H1 (cell line): ENCODE results near the gene TMEM120B. TPM values are rescaled to one million over a fixed set of nuclear protein-coding genes. Genes with fewer than 3 reads are reported as not detected.

Source experiments
- CTCF ChIA-PET: fragments of 300-600 bp; sonication (Branson Sonifier 250); formaldehyde crosslinking; loops from one replicate; lab custom pipeline; 2021; ENCODE audit not compliant: partially characterized antibody; lab: Charles Lee
- POLR2A ChIA-PET: fragments of 300-600 bp; sonication (Branson Sonifier 250); formaldehyde crosslinking; loops from one replicate; lab custom pipeline; 2021; ENCODE audit warnings: inconsistent platforms; ENCODE audit not compliant: partially characterized antibody; lab: Charles Lee
- DNase-seq, 2 experiments: peaks; one replicate each; pipeline versions ENCODE4 v3.0.0 to v3.0.0-alpha.2; 2010 to 2022; ENCODE audit warnings: low spot score in 2 of 2, low read depth in 1 of 2, mixed read lengths in 1 of 2
- FAIRE-seq: peaks from 2 replicates; lab custom pipeline; 2011; peaks lifted over from hg19 to GRCh38; lab: Jason Lieb, UNC
- H2AFZ ChIP-seq: 2 replicates; pipeline ENCODE4 v1.8.1; 2012; ENCODE audit warnings: low read length, inconsistent platforms
- H2AK5ac ChIP-seq: 2 replicates; pipeline ENCODE4 v1.6.1; 2013; ENCODE audit warnings: low read depth, low read length
- H2BK120ac ChIP-seq: replicated peaks from 2 replicates; pipeline ENCODE3; 2013; ENCODE audit warnings: low read depth, low read length, inconsistent platforms
- H2BK12ac ChIP-seq: 2 replicates; pipeline ENCODE4 v1.6.1; 2013; ENCODE audit warnings: low read depth, low read length
- H2BK15ac ChIP-seq: 2 replicates; pipeline ENCODE4 v1.6.1; 2013; ENCODE audit warnings: low read length
- H2BK20ac ChIP-seq: 2 replicates; pipeline ENCODE4 v1.6.1; 2013; ENCODE audit warnings: low read length
- H2BK5ac ChIP-seq: 2 replicates; pipeline ENCODE4 v1.6.1; 2013; ENCODE audit warnings: low read depth, low read length
- H3K14ac ChIP-seq: 2 replicates; pipeline ENCODE4 v1.6.1; 2013; ENCODE audit warnings: inconsistent platforms; ENCODE audit not compliant: insufficient read length
- H3K18ac ChIP-seq: 2 replicates; pipeline ENCODE4 v1.6.1; 2013; ENCODE audit warnings: low read length; ENCODE audit errors: extremely low read depth
- H3K23ac ChIP-seq: 2 replicates; pipeline ENCODE4 v1.6.1; 2013; ENCODE audit warnings: inconsistent platforms; ENCODE audit not compliant: insufficient read length
- H3K23me2 ChIP-seq: 2 replicates; pipeline ENCODE4 v1.6.1; 2013; ENCODE audit warnings: low read depth, low read length
- H3K27ac ChIP-seq: 2 replicates; pipeline ENCODE4 v1.6.1; 2011; ENCODE audit warnings: low read depth, low read length, inconsistent platforms
- H3K27me3 ChIP-seq, 4 experiments: replicated peaks in 1 of 4; 1 replicate in 1 of 4; 2 replicates in 3 of 4; pipeline versions ENCODE4 v1.6.1 to v1.8.1; 2011 to 2013; ENCODE audit warnings: low read length in 3 of 4, mild to moderate bottlenecking in 3 of 4, inconsistent platforms in 2 of 4, mixed read lengths in 2 of 4, moderate library complexity in 1 of 4; ENCODE audit not compliant: control insufficient read depth in 3 of 4, insufficient read depth in 3 of 4; ENCODE audit errors: extremely low read depth in 1 of 4
- H3K36me3 ChIP-seq, 4 experiments: 2 replicates each; pipeline versions ENCODE4 v1.6.1 to v1.8.1; 2011 to 2013; ENCODE audit warnings: mild to moderate bottlenecking in 4 of 4, low read length in 3 of 4, moderate library complexity in 2 of 4, control low read depth in 1 of 4, inconsistent platforms in 1 of 4; ENCODE audit not compliant: insufficient read depth in 4 of 4, control insufficient read depth in 2 of 4
- H3K4ac ChIP-seq: replicated peaks from 2 replicates; pipeline ENCODE3; 2013; ENCODE audit warnings: low read length, low read depth, mixed read lengths, inconsistent platforms; ENCODE audit not compliant: insufficient read length
- H3K4me1 ChIP-seq, 4 experiments: replicated peaks in 1 of 4; 1 replicate in 1 of 4; 2 replicates in 3 of 4; pipeline versions ENCODE4 v1.6.1 to v1.8.1; 2011 to 2013; ENCODE audit warnings: low read length in 3 of 4, inconsistent platforms in 2 of 4, mixed read lengths in 1 of 4; ENCODE audit not compliant: insufficient read depth in 4 of 4, control insufficient read depth in 3 of 4
- H3K4me2 ChIP-seq, 2 experiments: 2 replicates each; pipeline versions ENCODE4 v1.6.1 to v1.8.1; 2011 to 2013; ENCODE audit warnings: low read depth in 2 of 2, low read length in 2 of 2, control low read depth in 1 of 2, inconsistent platforms in 1 of 2, mild to moderate bottlenecking in 1 of 2; ENCODE audit not compliant: insufficient read depth in 1 of 2
- H3K4me3 ChIP-seq, 4 experiments: fragments of 200-600, 300-600 bp in 1 of 4; sonication (generic), shearing (Covaris generic), sonication (Bioruptor Twin) in 1 of 4; 2 replicates each; pipeline versions ENCODE4 v1.5.1 to v1.8.1; 2011 to 2016; ENCODE audit warnings: low read length in 4 of 4, low read depth in 3 of 4, control low read depth in 2 of 4, inconsistent platforms in 2 of 4, mild to moderate bottlenecking in 2 of 4, mixed read lengths in 1 of 4, moderate library complexity in 1 of 4; ENCODE audit not compliant: insufficient read depth in 2 of 4; ENCODE audit errors: extremely low read depth in 1 of 4
- H3K56ac ChIP-seq: replicated peaks from 2 replicates; pipeline ENCODE3; 2013; ENCODE audit warnings: low read depth, mild to moderate bottlenecking, mixed read lengths, low read length, inconsistent platforms; ENCODE audit not compliant: insufficient read length
- H3K79me1 ChIP-seq: 2 replicates; pipeline ENCODE4 v1.6.1; 2013; ENCODE audit warnings: low read depth, low read length, control low read depth
- H3K79me2 ChIP-seq, 2 experiments: 2 replicates each; pipeline versions ENCODE4 v1.6.1 to v1.8.1; 2012 to 2013; ENCODE audit warnings: low read length in 2 of 2, mild to moderate bottlenecking in 2 of 2, inconsistent platforms in 1 of 2; ENCODE audit not compliant: insufficient read depth in 2 of 2, control insufficient read depth in 1 of 2
- H3K9ac ChIP-seq, 4 experiments: replicated peaks in 1 of 4; 1 replicate in 1 of 4; 2 replicates in 3 of 4; pipeline versions ENCODE4 v1.6.1 to v1.8.1; 2011 to 2013; ENCODE audit warnings: low read depth in 3 of 4, low read length in 3 of 4, control low read depth in 2 of 4, mild to moderate bottlenecking in 2 of 4, moderate library complexity in 2 of 4, inconsistent platforms in 1 of 4; ENCODE audit errors: extremely low read depth in 1 of 4
- H3K9me3 ChIP-seq, 2 experiments: 2 replicates each; pipeline versions ENCODE4 v1.6.1 to v1.8.1; 2012 to 2013; ENCODE audit warnings: mild to moderate bottlenecking in 2 of 2, moderate library complexity in 2 of 2, control low read depth in 1 of 2, inconsistent platforms in 1 of 2, low read depth in 1 of 2, low read length in 1 of 2, mixed read lengths in 1 of 2; ENCODE audit not compliant: insufficient read depth in 2 of 2
- H4K20me1 ChIP-seq, 2 experiments: replicated peaks in 1 of 2; 2 replicates each; pipeline versions ENCODE3 to v1.8.1; 2011 to 2013; ENCODE audit warnings: inconsistent platforms in 2 of 2, low read length in 2 of 2, mild to moderate bottlenecking in 1 of 2; ENCODE audit not compliant: insufficient read depth in 2 of 2, control insufficient read depth in 1 of 2
- H4K5ac ChIP-seq: 2 replicates; pipeline ENCODE4 v1.6.1; 2013; ENCODE audit warnings: low read length, low read depth, mixed read lengths, inconsistent platforms; ENCODE audit not compliant: insufficient read length
- H4K8ac ChIP-seq: 2 replicates; pipeline ENCODE4 v1.8.0; 2013; ENCODE audit warnings: mild to moderate bottlenecking, moderate library complexity, low read length, inconsistent platforms; ENCODE audit not compliant: insufficient read depth; ENCODE audit errors: extremely low read depth
- H4K91ac ChIP-seq: replicated peaks from 2 replicates; pipeline ENCODE3; 2013; ENCODE audit warnings: low read length, mixed read lengths, inconsistent platforms; ENCODE audit not compliant: insufficient read length
- BACH1 ChIP-seq: IDR thresholded peaks from 2 replicates; pipeline ENCODE4 v1.6.1; 2012; ENCODE audit warnings: low read length, improper control_type of control experiment
- CEBPB ChIP-seq: IDR thresholded peaks from 2 replicates; pipeline ENCODE4 v1.6.1; 2012; ENCODE audit warnings: low read depth, low read length
- CREB1 ChIP-seq: IDR thresholded peaks from 2 replicates; pipeline ENCODE4 v1.6.1; 2012; ENCODE audit warnings: inconsistent platforms
- CTBP2 ChIP-seq: IDR thresholded peaks from 2 replicates; pipeline ENCODE4 v1.7.0; 2011; ENCODE audit warnings: borderline replicate concordance, mild to moderate bottlenecking, moderate library complexity, mixed read lengths, low read length; ENCODE audit not compliant: insufficient read depth, insufficient read length
- HDAC2 ChIP-seq, 2 experiments: fragments of 300-600 bp in 1 of 2; sonication (generic) in 1 of 2; IDR thresholded peaks; 2 replicates each; pipeline ENCODE4 v1.6.1; 2011 to 2012; ENCODE audit warnings: low read depth in 2 of 2, low read length in 2 of 2, mild to moderate bottlenecking in 2 of 2, moderate library complexity in 2 of 2, borderline replicate concordance in 1 of 2, inconsistent platforms in 1 of 2
- RNF2 ChIP-seq: fragments of 200-900, 300-1000 bp; sonication (generic); IDR thresholded peaks from 2 replicates; pipeline ENCODE4 v1.7.1; 2016; ENCODE audit warnings: borderline replicate concordance, low read depth, mild to moderate bottlenecking, antibody characterized with exemption, low read length; ENCODE audit not compliant: poor library complexity, severe bottlenecking; ENCODE audit errors: missing control alignments
- SAP30 ChIP-seq: fragments of 300-600 bp; sonication (generic); IDR thresholded peaks from 2 replicates; pipeline ENCODE4 v1.7.1; 2012; ENCODE audit warnings: low read length, moderate library complexity, mild to moderate bottlenecking, inconsistent platforms; ENCODE audit not compliant: insufficient read depth, insufficient replicate concordance
- SIN3A ChIP-seq, 2 experiments: IDR thresholded peaks in 1 of 2; conservative IDR thresholded peaks in 1 of 2; 2 replicates each; pipeline ENCODE4 v1.6.1; 2011 to 2012; ENCODE audit warnings: low read length in 2 of 2, improper control_type of control experiment in 1 of 2, low read depth in 1 of 2, mild to moderate bottlenecking in 1 of 2
- SP2 ChIP-seq: IDR thresholded peaks from 2 replicates; pipeline ENCODE4 v1.6.1; 2012; ENCODE audit warnings: mild to moderate bottlenecking, low read length, inconsistent platforms
- TAF1 ChIP-seq: IDR thresholded peaks from 2 replicates; pipeline ENCODE4 v1.6.1; 2011; ENCODE audit warnings: mild to moderate bottlenecking, low read depth, low read length
- YY1 ChIP-seq: IDR thresholded peaks from 2 replicates; pipeline ENCODE4 v1.6.1; 2011; ENCODE audit warnings: low read depth, mild to moderate bottlenecking, low read length
- WGBS, 2 experiments: shearing (Covaris generic) in 1 of 2; methylation state at CpG; one replicate each; pipeline versions ENCODE4 v1.1.6 to v1.1.7; 2013 to 2015; ENCODE audit warnings: low lambda C conversion rate in 2 of 2, mixed read lengths in 2 of 2, inconsistent platforms in 1 of 2, low coverage in 1 of 2, missing lambda C conversion rate in 1 of 2; ENCODE audit not compliant: insufficient replicate concordance in 2 of 2, insufficient coverage in 1 of 2, insufficient read length in 1 of 2; ENCODE audit errors: extremely low coverage in 1 of 2, missing lambda C conversion rate in 1 of 2; 5-methylcytosine and 5-hydroxymethylcytosine counted together
- polyA plus RNA-seq, 7 experiments: library from polyadenylated mRNA; depleted of rRNA in 3 of 7; stranded (reverse) in 5 of 7; unstranded in 2 of 7; fragments of >200 nt in 5 of 7; fragments of 200-250 nt in 2 of 7; gene quantifications; 1 replicate in 5 of 7; 2 replicates in 1 of 7; 4 replicates in 1 of 7; pipeline versions ENCODE4 v1.2.1 to v1.2.3, GENCODE V29; 2011 to 2013; ENCODE audit warnings: missing spikeins in 2 of 7, mixed read lengths in 2 of 7
- total RNA-seq: library from RNA; stranded (reverse); fragmentation: NEBNext Ultra II Directional; extraction: Animal tissue kit (Norgen Biotek cat#: 25700); gene quantifications from 2 replicates; pipeline ENCODE4 v1.2.1, GENCODE V29; 2021
- TF ChIP-seq, protein P1 (sequence below): IDR thresholded peaks from 2 replicates; pipeline ENCODE4 v1.6.1; 2011; ENCODE audit warnings: low read depth, mild to moderate bottlenecking, low read length; ENCODE audit not compliant: insufficient read depth
- TF ChIP-seq, protein P2 (sequence below): IDR thresholded peaks from 2 replicates; pipeline ENCODE4 v1.6.1; 2012; ENCODE audit warnings: inconsistent platforms

The TMEM120B gene
- total and polyA plus RNA-seq, 2 of the 8 experiments (the other 6 are each of a cell fraction or from before 2014, with no cell fraction given), result 22.0 to 29.1 TPM

DNA sequence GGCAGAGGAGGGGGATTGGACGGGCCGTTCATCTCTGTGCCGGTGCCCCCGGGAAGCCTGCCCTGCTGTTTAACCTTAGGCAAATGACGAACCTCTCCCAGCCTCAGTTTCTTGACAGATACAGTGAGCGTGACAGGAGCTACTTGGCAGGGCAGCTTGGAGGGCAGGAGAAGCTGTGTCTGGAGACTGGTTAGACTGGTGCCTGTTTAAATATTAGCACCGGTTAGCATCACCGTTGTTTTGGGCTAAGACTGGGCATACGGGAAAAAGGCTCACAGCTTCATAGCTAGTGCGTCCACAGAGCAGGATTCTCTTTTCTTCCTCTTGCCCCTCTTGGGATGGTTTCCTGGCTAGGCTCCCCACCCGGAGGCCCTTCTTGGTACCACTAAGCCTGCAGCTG is 42.3 kb downstream of the TMEM120B start:
- no peaks in the 10 kb centered on the region for H3K9me3 ChIP-seq
- H3K79me2 ChIP-seq, result no peaks in the 10 kb centered on the region
- no peak overlapping the region for H2AK5ac ChIP-seq
- no peaks in the 10 kb centered on the region for H3K4me1 ChIP-seq
- ChIA-PET CTCF (interaction anchor here (1.0 kb wide), 1 partner anchor 312 kb away, joined by 3 read pairs; no protein-coding TSS in a partner anchor), POLR2A (no interaction called here)
- no peak overlapping the region for H3K4ac ChIP-seq
- H3K4me2 ChIP-seq, result no peak overlapping the region
- H3K27me3 ChIP-seq, result no peaks in the 10 kb centered on the region
- H3K23me2 ChIP-seq, result peaks cover 10% of the 10 kb centered on the region; the same call in 1 of the 2 replicates
- H3K56ac ChIP-seq, result no peak overlapping the region
- no peak overlapping the region for H3K23ac ChIP-seq
- no peak overlapping the region for H2BK12ac ChIP-seq
- 91% methylated on average over 11 of the region's 11 CpGs; no CpG with 5 or more reads in 1 of the 2 experiments for WGBS, 2 experiments
- peaks cover 0 to 10% of the 10 kb centered on the region in 2 experiments for H4K20me1 ChIP-seq
- no peak for FAIRE-seq
- H3K9ac ChIP-seq, result no peak overlapping the region
- DNase-seq, result no peak
- no peaks in the 10 kb centered on the region for H3K79me1 ChIP-seq
- no peak overlapping the region for H2BK15ac ChIP-seq
- H3K36me3 ChIP-seq, result peaks cover 0 to 26% (median 6%) of the 10 kb centered on the region in 4 experiments; a peak in 4 of 8 replicates
- H2BK120ac ChIP-seq, result no peak overlapping the region
- no peak overlapping the region for H3K18ac ChIP-seq
- no peak overlapping the region for H2AFZ ChIP-seq
- H3K27ac ChIP-seq, result no peak overlapping the region
- no peak overlapping the region for H4K8ac ChIP-seq
- no peak overlapping the region for H4K91ac ChIP-seq
- no peak overlapping the region for H2BK20ac ChIP-seq
- no peak overlapping the region for H4K5ac ChIP-seq
- H3K4me3 ChIP-seq, result no peak overlapping the region
- no peak overlapping the region for H3K14ac ChIP-seq
- no peak overlapping the region for H2BK5ac ChIP-seq
- TF ChIP-seq RNF2 (no peak), HDAC2 (IDR thresholded peaks at IDR 0.05; ENCODE audit: borderline replicate concordance in 1 of 2, low read depth in 2 of 2, low read length in 2 of 2) (no peak), BACH1 (no peak), SIN3A (conservative IDR thresholded peaks at IDR 0.05 in 1 of 2, IDR thresholded peaks at IDR 0.05 in 1 of 2; ENCODE audit: low read depth in 1 of 2, low read length in 2 of 2) (no peak), SAP30 (no peak), CREB1 (no peak), TAF1 (no peak), CTBP2 (no peak), CEBPB (no peak), YY1 (no peak), SP2 (no peak)
- TF ChIP-seq, protein P1, sequence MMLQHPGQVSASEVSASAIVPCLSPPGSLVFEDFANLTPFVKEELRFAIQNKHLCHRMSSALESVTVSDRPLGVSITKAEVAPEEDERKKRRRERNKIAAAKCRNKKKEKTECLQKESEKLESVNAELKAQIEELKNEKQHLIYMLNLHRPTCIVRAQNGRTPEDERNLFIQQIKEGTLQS, result no peak
- TF ChIP-seq, protein P2, sequence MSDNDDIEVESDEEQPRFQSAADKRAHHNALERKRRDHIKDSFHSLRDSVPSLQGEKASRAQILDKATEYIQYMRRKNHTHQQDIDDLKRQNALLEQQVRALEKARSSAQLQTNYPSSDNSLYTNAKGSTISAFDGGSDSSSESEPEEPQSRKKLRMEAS, result no peak
